ENCODE measurements around the gene ITPR1.

The ITPR1 gene

GRCh38 chr3:4864503-4864902 is 371.4 kb downstream of the ITPR1 start:
- TF ChIP-seq ARNTL (CRISPR knock-in tag; IDR thresholded peaks at IDR 0.05; ENCODE audit: borderline replicate concordance, low read depth) (no peak), TCF4 (CRISPR knock-in tag; IDR thresholded peaks at IDR 0.05; ENCODE audit: borderline replicate concordance) (no peak), CSDC2 (CRISPR knock-in tag; IDR thresholded peaks at IDR 0.05) (no peak), PATZ1 (CRISPR knock-in tag; IDR thresholded peaks at IDR 0.05; ENCODE audit: borderline replicate concordance) (no peak), SNAI2 (CRISPR knock-in tag; IDR thresholded peaks at IDR 0.05) (no peak), ZC3H10 (CRISPR knock-in tag; IDR thresholded peaks at IDR 0.05) (no peak), PPARA (CRISPR knock-in tag; IDR thresholded peaks at IDR 0.05; ENCODE audit: borderline replicate concordance) (no peak), ZFP30 (CRISPR knock-in tag; IDR thresholded peaks at IDR 0.05) (no peak), ZNF70 (CRISPR knock-in tag; IDR thresholded peaks at IDR 0.05) (no peak), POU6F1 (CRISPR knock-in tag; IDR thresholded peaks at IDR 0.05; ENCODE audit: borderline replicate concordance, low read depth) (no peak), BACH2 (CRISPR knock-in tag; IDR thresholded peaks at IDR 0.05; ENCODE audit: borderline replicate concordance) (no peak), ZNF565 (CRISPR knock-in tag; conservative IDR thresholded peaks at IDR 0.05; ENCODE audit: low read depth) (no peak), ZNF8 (CRISPR knock-in tag; IDR thresholded peaks at IDR 0.05) (no peak), OSR1 (CRISPR knock-in tag; IDR thresholded peaks at IDR 0.05) (no peak), ZFP3 (CRISPR knock-in tag; IDR thresholded peaks at IDR 0.05) (no peak), TOX (CRISPR knock-in tag; IDR thresholded peaks at IDR 0.05; ENCODE audit: borderline replicate concordance) (no peak), CSRNP3 (CRISPR knock-in tag; IDR thresholded peaks at IDR 0.05) (no peak)
- TF ChIP-seq, protein P1, sequence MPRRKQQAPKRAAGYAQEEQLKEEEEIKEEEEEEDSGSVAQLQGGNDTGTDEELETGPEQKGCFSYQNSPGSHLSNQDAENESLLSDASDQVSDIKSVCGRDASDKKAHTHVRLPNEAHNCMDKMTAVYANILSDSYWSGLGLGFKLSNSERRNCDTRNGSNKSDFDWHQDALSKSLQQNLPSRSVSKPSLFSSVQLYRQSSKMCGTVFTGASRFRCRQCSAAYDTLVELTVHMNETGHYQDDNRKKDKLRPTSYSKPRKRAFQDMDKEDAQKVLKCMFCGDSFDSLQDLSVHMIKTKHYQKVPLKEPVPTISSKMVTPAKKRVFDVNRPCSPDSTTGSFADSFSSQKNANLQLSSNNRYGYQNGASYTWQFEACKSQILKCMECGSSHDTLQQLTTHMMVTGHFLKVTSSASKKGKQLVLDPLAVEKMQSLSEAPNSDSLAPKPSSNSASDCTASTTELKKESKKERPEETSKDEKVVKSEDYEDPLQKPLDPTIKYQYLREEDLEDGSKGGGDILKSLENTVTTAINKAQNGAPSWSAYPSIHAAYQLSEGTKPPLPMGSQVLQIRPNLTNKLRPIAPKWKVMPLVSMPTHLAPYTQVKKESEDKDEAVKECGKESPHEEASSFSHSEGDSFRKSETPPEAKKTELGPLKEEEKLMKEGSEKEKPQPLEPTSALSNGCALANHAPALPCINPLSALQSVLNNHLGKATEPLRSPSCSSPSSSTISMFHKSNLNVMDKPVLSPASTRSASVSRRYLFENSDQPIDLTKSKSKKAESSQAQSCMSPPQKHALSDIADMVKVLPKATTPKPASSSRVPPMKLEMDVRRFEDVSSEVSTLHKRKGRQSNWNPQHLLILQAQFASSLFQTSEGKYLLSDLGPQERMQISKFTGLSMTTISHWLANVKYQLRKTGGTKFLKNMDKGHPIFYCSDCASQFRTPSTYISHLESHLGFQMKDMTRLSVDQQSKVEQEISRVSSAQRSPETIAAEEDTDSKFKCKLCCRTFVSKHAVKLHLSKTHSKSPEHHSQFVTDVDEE (CRISPR knock-in tag; IDR thresholded peaks at IDR 0.05): no peak
- no peak for ATAC-seq

GRCh38 chr3:4865714-4866113 is 372.6 kb downstream of the ITPR1 start:
- TF ChIP-seq ZNF8 (CRISPR knock-in tag; IDR thresholded peaks at IDR 0.05) (no peak), RARB (CRISPR knock-in tag; IDR thresholded peaks at IDR 0.05) (no peak), CREB5 (CRISPR knock-in tag; IDR thresholded peaks at IDR 0.05; ENCODE audit: low read depth) (no peak), BACH2 (CRISPR knock-in tag; IDR thresholded peaks at IDR 0.05; ENCODE audit: borderline replicate concordance) (no peak), POU6F1 (CRISPR knock-in tag; IDR thresholded peaks at IDR 0.05; ENCODE audit: borderline replicate concordance, low read depth) (no peak), ZNF70 (CRISPR knock-in tag; IDR thresholded peaks at IDR 0.05) (no peak), ZFP3 (CRISPR knock-in tag; IDR thresholded peaks at IDR 0.05) (no peak), SNAI2 (CRISPR knock-in tag; IDR thresholded peaks at IDR 0.05) (no peak), ARNTL (CRISPR knock-in tag; IDR thresholded peaks at IDR 0.05; ENCODE audit: borderline replicate concordance, low read depth) (no peak), TCF4 (CRISPR knock-in tag; IDR thresholded peaks at IDR 0.05; ENCODE audit: borderline replicate concordance) (no peak), CSRNP3 (CRISPR knock-in tag; IDR thresholded peaks at IDR 0.05) (no peak), ESRRG (CRISPR knock-in tag; IDR thresholded peaks at IDR 0.05) (no peak), ZC3H10 (CRISPR knock-in tag; IDR thresholded peaks at IDR 0.05) (no peak)
- TF ChIP-seq, protein P1 (CRISPR knock-in tag; IDR thresholded peaks at IDR 0.05): no peak
- ATAC-seq: no peak

Measured in SK-N-SH treated with all-trans-retinoic acid at 6 μM for 48 hours (cell line).